Stimulated activated CD4-positive, alpha-beta T cell treated with anti-CD3 and anti-CD28 coated beads, Interleukin-4, amount 100 ng/mL, for 4 hours (primary cell): ENCODE measurements around the gene TFB2M.

ENCODE experiments used
- DNase-seq, 2 experiments: peaks; one replicate each; pipeline ENCODE4 v3.0.0-alpha.2; 2020

Gene TFB2M

GRCh38 chr1:246512230-246512629 is 53.8 kb downstream of the TFB2M start:
- no peak for DNase-seq

GRCh38 chr1:246511203-246511602 is 54.9 kb downstream of the TFB2M start:
- DNase-seq = no peak

- DNase-seq = no peak
These were observed 55.7 kb downstream of the TFB2M start for GRCh38 chr1:246510147-246511030.

- no peak for DNase-seq
These were observed 57.0 kb downstream of the TFB2M start for GRCh38 chr1:246508897-246509688.

- DNase-seq = peak; percentile 66 to 71
These were observed 59.2 kb downstream of the TFB2M start, which contains the start of gene SMYD3 for GRCh38 chr1:246506674-246507481. Gene SMYD3 (minus strand): TSS chr1:246507279.

GRCh38 chr1:246506367-246506673 is 59.7 kb downstream of the TFB2M start:
- no peak for DNase-seq

- DNase-seq = no peak
These were observed 62.7 kb downstream of the TFB2M start for GRCh38 chr1:246503341-246503740.

- no peak for DNase-seq
These were observed 68.6 kb downstream of the TFB2M start for GRCh38 chr1:246497331-246497915.

- DNase-seq = peak; percentile 7 to 29
These were observed 73.3 kb downstream of the TFB2M start for GRCh38 chr1:246492611-246493245.

- no peak for DNase-seq
These were observed 74.5 kb downstream of the TFB2M start for GRCh38 chr1:246491551-246492053.
